MM.1S (cell line): ENCODE measurements around the gene C10orf95.

ENCODE experiments used
- DNase-seq: peaks from one replicate; pipeline ENCODE4 v3.0.0-alpha.2; 2015
- H2AFZ ChIP-seq: fragments of 300-600 bp; sonication (generic); 2 replicates; pipeline ENCODE4 v1.6.0; 2016; ENCODE audit warnings: antibody characterized with exemption, low read length
- H3F3A ChIP-seq: fragments of 300-600 bp; sonication (generic); 2 replicates; pipeline ENCODE4 v1.6.1; 2016; ENCODE audit warnings: mild to moderate bottlenecking, antibody characterized with exemption, low read length, moderate library complexity, mixed read lengths; ENCODE audit not compliant: insufficient read depth
- H3K27ac ChIP-seq: fragments of 300-600 bp; sonication (generic); 2 replicates; pipeline ENCODE4 v1.5.1; 2016; ENCODE audit warnings: mild to moderate bottlenecking, low read length
- H3K27me3 ChIP-seq: fragments of 300-600 bp; sonication (generic); replicated peaks from 2 replicates; pipeline ENCODE4 v1.6.0; 2016; ENCODE audit warnings: low read length; ENCODE audit not compliant: insufficient read depth
- H3K36me3 ChIP-seq: fragments of 300-600 bp; sonication (generic); replicated peaks from 2 replicates; pipeline ENCODE4 v1.6.1; 2016; ENCODE audit warnings: mild to moderate bottlenecking, low read length, mixed read lengths; ENCODE audit not compliant: insufficient read depth
- H3K4me1 ChIP-seq: fragments of 300-600 bp; sonication (generic); 2 replicates; pipeline ENCODE4 v1.6.1; 2016; ENCODE audit warnings: low read length, mixed read lengths
- H3K4me2 ChIP-seq: fragments of 300-600 bp; sonication (generic); 2 replicates; pipeline ENCODE4 v1.6.0; 2016; ENCODE audit warnings: low read depth, low read length
- H3K4me3 ChIP-seq: fragments of 300-600 bp; sonication (generic); 2 replicates; pipeline ENCODE4 v1.5.1; 2016; ENCODE audit warnings: low read length, mixed read lengths
- H3K79me2 ChIP-seq: fragments of 300-600 bp; sonication (generic); 2 replicates; pipeline ENCODE4 v1.6.1; 2016; ENCODE audit warnings: mixed run types, low read length, mixed read lengths
- H3K9ac ChIP-seq: fragments of 300-600 bp; sonication (generic); 2 replicates; pipeline ENCODE4 v1.6.1; 2016; ENCODE audit warnings: low read length, mixed read lengths
- H3K9me2 ChIP-seq: fragments of 300-600 bp; sonication (generic); replicated peaks from 2 replicates; pipeline ENCODE4 v1.6.1; 2016; ENCODE audit warnings: mild to moderate bottlenecking, low read length, mixed read lengths; ENCODE audit not compliant: insufficient read depth
- H3K9me3 ChIP-seq: fragments of 300-600 bp; sonication (generic); replicated peaks from 2 replicates; pipeline ENCODE4 v1.6.1; 2016; ENCODE audit warnings: mild to moderate bottlenecking, low read length, mixed read lengths; ENCODE audit not compliant: insufficient read depth
- H4K20me1 ChIP-seq: fragments of 300-600 bp; sonication (generic); 2 replicates; pipeline ENCODE4 v1.6.1; 2016; ENCODE audit warnings: mild to moderate bottlenecking, low read length, moderate library complexity, mixed read lengths; ENCODE audit not compliant: insufficient read depth
- EZH2 ChIP-seq: fragments of 300-600 bp; sonication (generic); optimal IDR thresholded peaks from 2 replicates; pipeline ENCODE3; 2017; ENCODE audit warnings: low read depth, mild to moderate bottlenecking, antibody characterized with exemption, low read length, mixed read lengths
- EZH2phosphoT487 ChIP-seq: fragments of 300-600 bp; sonication (generic); IDR thresholded peaks from 2 replicates; pipeline ENCODE4 v1.6.1; 2018; ENCODE audit warnings: antibody characterized with exemption, low read length
- TF ChIP-seq, protein P1 (sequence below): fragments of 300-600 bp; sonication (generic); IDR thresholded peaks from 2 replicates; pipeline ENCODE4 v1.5.1; 2016; ENCODE audit warnings: antibody characterized with exemption, low read length, mixed read lengths

The C10orf95 gene

GRCh38 chr10:102416695-102417094 lies 34.6 kb downstream of the C10orf95 start:
- TF ChIP-seq, protein P1, sequence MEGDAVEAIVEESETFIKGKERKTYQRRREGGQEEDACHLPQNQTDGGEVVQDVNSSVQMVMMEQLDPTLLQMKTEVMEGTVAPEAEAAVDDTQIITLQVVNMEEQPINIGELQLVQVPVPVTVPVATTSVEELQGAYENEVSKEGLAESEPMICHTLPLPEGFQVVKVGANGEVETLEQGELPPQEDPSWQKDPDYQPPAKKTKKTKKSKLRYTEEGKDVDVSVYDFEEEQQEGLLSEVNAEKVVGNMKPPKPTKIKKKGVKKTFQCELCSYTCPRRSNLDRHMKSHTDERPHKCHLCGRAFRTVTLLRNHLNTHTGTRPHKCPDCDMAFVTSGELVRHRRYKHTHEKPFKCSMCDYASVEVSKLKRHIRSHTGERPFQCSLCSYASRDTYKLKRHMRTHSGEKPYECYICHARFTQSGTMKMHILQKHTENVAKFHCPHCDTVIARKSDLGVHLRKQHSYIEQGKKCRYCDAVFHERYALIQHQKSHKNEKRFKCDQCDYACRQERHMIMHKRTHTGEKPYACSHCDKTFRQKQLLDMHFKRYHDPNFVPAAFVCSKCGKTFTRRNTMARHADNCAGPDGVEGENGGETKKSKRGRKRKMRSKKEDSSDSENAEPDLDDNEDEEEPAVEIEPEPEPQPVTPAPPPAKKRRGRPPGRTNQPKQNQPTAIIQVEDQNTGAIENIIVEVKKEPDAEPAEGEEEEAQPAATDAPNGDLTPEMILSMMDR, result no peak
- TF ChIP-seq EZH2phosphoT487 (no peak), EZH2 (no peak)

DNA sequence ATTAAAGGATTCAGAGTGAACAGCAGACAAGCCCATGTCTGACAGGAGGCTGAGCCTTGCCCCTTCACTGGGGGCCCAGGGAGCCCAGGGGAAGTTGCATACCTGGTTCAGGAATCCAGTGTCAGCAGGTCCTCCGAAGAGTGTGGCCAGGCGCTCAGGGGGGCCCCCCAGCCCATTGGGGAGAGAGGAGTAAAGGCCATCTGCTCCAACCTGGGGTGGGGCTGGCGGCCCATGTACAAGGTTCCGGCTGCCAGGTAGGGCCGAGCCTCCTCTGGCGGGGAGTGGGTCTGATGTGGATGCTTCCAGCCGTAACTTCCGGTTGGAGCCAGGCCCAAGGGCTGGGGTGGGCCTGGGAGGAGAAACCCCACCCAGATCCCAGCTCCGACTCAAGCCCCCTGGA lies 35.1 kb downstream of the C10orf95 start:
- no peaks in the 10 kb centered on the region for H3K9me2 ChIP-seq
- TF ChIP-seq EZH2 (no peak), EZH2phosphoT487 (no peak)
- TF ChIP-seq, protein P1, result no peak
- no peak overlapping the region for H3K4me2 ChIP-seq
- H3K9me3 ChIP-seq, result no peaks in the 10 kb centered on the region
- H3K27me3 ChIP-seq, result peaks cover 65% of the 10 kb centered on the region
- no peak overlapping the region for H3K9ac ChIP-seq
- no peak overlapping the region for H3K4me3 ChIP-seq
- DNase-seq, result no peak
- H3K27ac ChIP-seq, result no peak overlapping the region
- no peaks in the 10 kb centered on the region for H3K36me3 ChIP-seq
- peaks cover 9% of the 10 kb centered on the region for H3F3A ChIP-seq
- no peaks in the 10 kb centered on the region for H3K79me2 ChIP-seq
- peaks cover 8% of the 10 kb centered on the region; the same call in 1 of the 2 replicates for H3K4me1 ChIP-seq
- H2AFZ ChIP-seq, result no peak overlapping the region
- H4K20me1 ChIP-seq, result no peaks in the 10 kb centered on the region

More at GRCh38 chr10:102416695-102417094, 34.6 kb downstream of the C10orf95 start:
- Histone ChIP-seq H4K20me1 (no peaks in the 10 kb centered on the region), H2AFZ (no peak overlapping the region), H3K9me2 (no peaks in the 10 kb centered on the region), H3K79me2 (no peaks in the 10 kb centered on the region), H3K36me3 (no peaks in the 10 kb centered on the region), H3K9ac (no peak overlapping the region), H3K4me1 (peaks cover 8% of the 10 kb centered on the region; the same call in 1 of the 2 replicates), H3K4me2 (no peak overlapping the region), H3K4me3 (no peak overlapping the region), H3K9me3 (no peaks in the 10 kb centered on the region), H3K27ac (no peak overlapping the region), H3K27me3 (peaks cover 61% of the 10 kb centered on the region), H3F3A (peaks cover 13% of the 10 kb centered on the region)
- no peak for DNase-seq

DNA sequence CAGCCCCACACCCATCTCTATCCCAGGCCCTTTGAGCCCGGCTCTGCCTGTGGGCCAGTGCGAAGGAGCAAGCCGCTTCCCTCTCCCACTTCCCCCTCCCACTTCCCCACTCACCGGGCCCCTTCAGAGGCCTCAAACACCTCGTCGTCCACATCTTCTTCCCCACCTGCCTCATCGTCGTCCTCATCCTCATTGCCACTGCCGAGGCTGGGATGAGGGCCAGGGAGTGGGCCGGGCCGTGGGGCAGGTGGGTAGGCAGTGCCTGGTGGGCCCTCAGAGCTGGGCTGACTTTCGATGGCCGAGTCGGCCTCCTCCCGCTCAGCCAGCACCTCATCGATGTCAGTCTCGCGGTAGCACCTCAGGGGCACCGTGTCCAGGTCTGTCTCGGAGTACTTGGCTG lies 36.6 kb downstream of the C10orf95 start:
- no peak overlapping the region for H2AFZ ChIP-seq
- peaks cover 81% of the 10 kb centered on the region for H3K27me3 ChIP-seq
- H3K4me3 ChIP-seq, result no peak overlapping the region
- no peaks in the 10 kb centered on the region for H3K9me3 ChIP-seq
- peaks cover 4% of the 10 kb centered on the region; the same call in 1 of the 2 replicates for H3K4me1 ChIP-seq
- TF ChIP-seq, protein P1, result no peak
- TF ChIP-seq EZH2phosphoT487, result no peak
- TF ChIP-seq EZH2, result no peak
- no peaks in the 10 kb centered on the region for H4K20me1 ChIP-seq
- H3K9me2 ChIP-seq, result no peaks in the 10 kb centered on the region
- peaks cover 1% of the 10 kb centered on the region; the same call in 1 of the 2 replicates for H3F3A ChIP-seq
- H3K27ac ChIP-seq, result no peak overlapping the region
- H3K79me2 ChIP-seq, result no peaks in the 10 kb centered on the region
- H3K9ac ChIP-seq, result no peak overlapping the region
- no peaks in the 10 kb centered on the region for H3K36me3 ChIP-seq
- no peak overlapping the region for H3K4me2 ChIP-seq
- DNase-seq, result no peak
